OCI-LY7 (cell line): ENCODE measurements around the gene C4orf50. TPM values are rescaled to one million over a fixed set of nuclear protein-coding genes. Genes with fewer than 3 reads are reported as not detected.

ENCODE experiments used
- BruUV-seq: library from RNA; stranded (reverse); fragments of 400-500 nt; replicated peaks from 2 replicates; lab custom pipeline; 2021; lab: Mats Ljungman, UMichigan
- CTCF ChIA-PET: fragments of 300-600 bp; sonication (Branson Sonifier 250); formaldehyde crosslinking; loops from one replicate; lab custom pipeline; 2022; ENCODE audit warnings: antibody characterized with exemption; ENCODE audit not compliant: unreplicated experiment; lab: Charles Lee
- POLR2A ChIA-PET: fragments of 300-600 bp; sonication (Branson Sonifier 250); formaldehyde crosslinking; loops from one replicate; lab custom pipeline; 2022; ENCODE audit warnings: antibody characterized with exemption; lab: Charles Lee
- DNase-seq: peaks from one replicate; pipeline ENCODE4 v3.0.0-alpha.2; 2015; ENCODE audit warnings: low spot score
- H2AFZ ChIP-seq: fragments of 200-600 bp; sonication (generic), shearing (Covaris generic); 2 replicates; pipeline ENCODE4 v1.6.1; 2014; ENCODE audit warnings: mild to moderate bottlenecking, antibody characterized with exemption, low read length, moderate library complexity
- H3K27ac ChIP-seq: fragments of 200-600 bp; sonication (generic); 2 replicates; pipeline ENCODE4 v1.5.1; 2014; ENCODE audit warnings: mixed run types, low read depth, mild to moderate bottlenecking, moderate library complexity, low read length, inconsistent platforms; ENCODE audit not compliant: poor library complexity, severe bottlenecking
- H3K36me3 ChIP-seq: fragments of 200-600 bp; sonication (generic); 2 replicates; pipeline ENCODE4 v1.6.1; 2014; ENCODE audit warnings: mild to moderate bottlenecking, antibody characterized with exemption, low read length, moderate library complexity, mixed read lengths; ENCODE audit not compliant: insufficient read depth
- H3K4me1 ChIP-seq: fragments of 200-600 bp; sonication (generic); 2 replicates; pipeline ENCODE4 v1.5.1; 2014; ENCODE audit warnings: mild to moderate bottlenecking, low read length; ENCODE audit not compliant: insufficient read depth, poor library complexity, severe bottlenecking
- H3K4me2 ChIP-seq: fragments of 200-600 bp; sonication (generic); 2 replicates; pipeline ENCODE4 v1.6.1; 2014; ENCODE audit warnings: mild to moderate bottlenecking, low read length
- H3K4me3 ChIP-seq: fragments of 200-600 bp; sonication (generic); 2 replicates; pipeline ENCODE4 v1.5.1; 2014; ENCODE audit warnings: mild to moderate bottlenecking, low read depth, low read length; ENCODE audit not compliant: poor library complexity, severe bottlenecking
- H3K79me2 ChIP-seq: fragments of 200-600 bp; sonication (generic); 2 replicates; pipeline ENCODE4 v1.6.1; 2016; ENCODE audit warnings: low read depth, mild to moderate bottlenecking, low read length, moderate library complexity, mixed read lengths; ENCODE audit not compliant: insufficient read depth
- H3K9me2 ChIP-seq: fragments of 200-600 bp; sonication (generic); 2 replicates; pipeline ENCODE4 v1.6.1; 2016; ENCODE audit warnings: mild to moderate bottlenecking, low read length, mixed read lengths; ENCODE audit not compliant: insufficient read depth
- H3K9me3 ChIP-seq: fragments of 200-600 bp; sonication (generic); 2 replicates; pipeline ENCODE4 v1.6.1; 2014; ENCODE audit warnings: mild to moderate bottlenecking, mixed run types, low read length, mixed read lengths
- H4K20me1 ChIP-seq: fragments of 200-600 bp; sonication (generic); 2 replicates; pipeline ENCODE4 v1.6.1; 2014; ENCODE audit warnings: mild to moderate bottlenecking, antibody characterized with exemption, low read length, moderate library complexity, mixed read lengths; ENCODE audit not compliant: insufficient read depth
- CTCF ChIP-seq: fragments of 200-600 bp; sonication (generic); conservative IDR thresholded peaks from 2 replicates; pipeline ENCODE4 v1.5.1; 2014; ENCODE audit warnings: mild to moderate bottlenecking, antibody characterized with exemption, low read length, moderate library complexity, mixed read lengths
- EZH2phosphoT487 ChIP-seq: fragments of 200-600 bp; sonication (generic); IDR thresholded peaks from 2 replicates; pipeline ENCODE4 v1.6.1; 2018; ENCODE audit warnings: low read depth, borderline replicate concordance, mild to moderate bottlenecking, mixed run types, antibody characterized with exemption, low read length, moderate library complexity, mixed read lengths
- intact Hi-C: fragments of 100-400 bp; cut with micrococcal nuclease; formaldehyde crosslinking; loops from one replicate; pipeline ENCODE4 v1.10.0; 2022; ENCODE audit not compliant: unreplicated experiment
- total RNA-seq, 2 experiments: library from RNA; depleted of rRNA in 1 of 2; stranded (reverse); fragments of >200 nt in 1 of 2; shearing (Covaris generic) in 1 of 2; gene quantifications; 2 replicates each; pipeline ENCODE4 v1.2.3, GENCODE V29; 2014 to 2022

C4orf50 gene
- total RNA-seq, 2 experiments from 2014 or later, result 0.06 TPM; not detected in 1

DNA sequence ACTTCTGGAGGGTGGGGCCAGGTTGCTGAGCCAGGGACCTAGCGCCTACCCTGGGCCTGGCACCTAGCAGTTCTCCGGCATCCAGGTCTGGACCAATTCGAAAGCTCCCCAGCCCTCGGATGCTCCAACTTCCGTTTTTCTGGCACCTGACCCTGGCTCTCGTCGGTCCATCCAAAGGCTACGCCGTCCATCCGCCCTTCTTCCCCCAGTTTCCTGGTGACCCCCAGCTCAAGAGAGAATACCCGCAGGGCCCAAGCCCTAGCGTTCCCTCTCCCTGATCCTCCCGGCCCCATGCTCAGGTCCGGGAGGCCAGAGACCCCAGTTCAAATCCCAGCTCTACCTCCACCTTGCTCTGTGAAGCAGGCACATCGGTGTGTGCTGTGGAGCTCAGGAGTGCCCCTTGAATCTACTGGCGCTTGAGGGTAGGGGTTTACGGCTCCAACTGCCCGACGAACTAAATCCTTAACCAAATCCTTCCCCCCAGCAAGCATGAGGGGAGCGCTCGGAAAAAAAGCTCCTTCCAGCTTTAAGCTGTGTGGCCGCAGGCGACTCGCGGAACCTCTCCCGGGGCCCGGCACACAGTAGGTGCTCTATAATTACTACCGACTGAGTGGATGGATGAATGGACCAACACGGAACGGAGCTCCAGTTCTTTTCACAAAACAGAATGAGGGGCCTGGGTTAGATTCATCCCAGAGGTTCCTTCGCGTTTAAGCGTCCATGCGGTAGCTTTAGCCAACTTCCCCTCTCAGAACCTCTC lies 126.5 kb downstream of the C4orf50 start:
- intact Hi-C loops, result no loop called here
- Histone ChIP-seq H3K4me3 (no peak overlapping the region), H3K27ac (no peak overlapping the region), H4K20me1 (no peaks in the 10 kb centered on the region), H3K9me2 (no peaks in the 10 kb centered on the region), H2AFZ (no peak overlapping the region), H3K4me2 (no peak overlapping the region), H3K36me3 (no peaks in the 10 kb centered on the region), H3K9me3 (no peaks in the 10 kb centered on the region), H3K4me1 (no peaks in the 10 kb centered on the region), H3K79me2 (no peaks in the 10 kb centered on the region)
- BruUV-seq, result no TSS peak
- no peak for DNase-seq
- POLR2A ChIA-PET, result interaction anchor here (0.6 kb wide), 1 partner anchor 22 kb away, joined by 3 read pairs; no protein-coding TSS in a partner anchor
- CTCF ChIA-PET, result no interaction called here
- TF ChIP-seq EZH2phosphoT487, result no peak
- TF ChIP-seq CTCF, result no peak

GRCh38 chr4:5890063-5890727 lies 128.0 kb downstream of the C4orf50 start:
- no peak for TF ChIP-seq EZH2phosphoT487
- TF ChIP-seq CTCF, result no peak
- no peak for DNase-seq
- ChIA-PET POLR2A (no interaction called here), CTCF (no interaction called here)
- Histone ChIP-seq H3K4me2 (no peak overlapping the region), H3K36me3 (no peaks in the 10 kb centered on the region), H4K20me1 (no peaks in the 10 kb centered on the region), H3K4me1 (no peaks in the 10 kb centered on the region), H3K9me2 (no peaks in the 10 kb centered on the region), H3K4me3 (no peak overlapping the region), H3K9me3 (no peaks in the 10 kb centered on the region), H3K27ac (no peak overlapping the region), H3K79me2 (no peaks in the 10 kb centered on the region), H2AFZ (no peak overlapping the region)
- intact Hi-C loops, result no loop called here
- no TSS peak for BruUV-seq
